HG03439 (cell line): ENCODE results near the gene SPATS2.
"Not testable (repeated sequence)": the region's sequence is repeated elsewhere in the genome, so short reads cannot be mapped to it uniquely, and the experiment has no call there.

Experiments used
- ATAC-seq: cut with Tn5 transposase; IDR thresholded peaks from one replicate; pipeline ENCODE4 v1.9.1; 2021; ENCODE audit warnings: mild to moderate bottlenecking, moderate library complexity; ENCODE audit not compliant: unreplicated experiment

Gene SPATS2

DNA sequence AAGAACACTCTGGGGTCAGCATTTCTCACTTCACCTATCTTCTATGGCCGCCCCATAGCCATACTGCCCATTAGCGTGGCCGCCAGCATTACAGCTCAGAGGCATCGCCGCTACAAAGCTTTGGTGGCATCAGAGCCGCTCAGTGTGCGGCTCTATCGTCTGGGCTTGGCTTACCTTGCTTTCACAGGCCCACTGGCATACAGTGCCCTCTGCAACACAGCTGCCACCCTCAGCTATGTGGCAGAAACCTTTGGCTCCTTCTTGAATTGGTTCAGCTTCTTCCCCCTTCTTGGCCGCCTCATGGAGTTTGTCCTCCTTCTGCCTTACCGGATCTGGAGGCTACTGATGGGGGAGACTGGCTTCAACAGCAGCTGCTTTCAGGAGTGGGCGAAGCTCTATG lies 18.0 kb upstream of the SPATS2 start:
- ATAC-seq: no peak

DNA sequence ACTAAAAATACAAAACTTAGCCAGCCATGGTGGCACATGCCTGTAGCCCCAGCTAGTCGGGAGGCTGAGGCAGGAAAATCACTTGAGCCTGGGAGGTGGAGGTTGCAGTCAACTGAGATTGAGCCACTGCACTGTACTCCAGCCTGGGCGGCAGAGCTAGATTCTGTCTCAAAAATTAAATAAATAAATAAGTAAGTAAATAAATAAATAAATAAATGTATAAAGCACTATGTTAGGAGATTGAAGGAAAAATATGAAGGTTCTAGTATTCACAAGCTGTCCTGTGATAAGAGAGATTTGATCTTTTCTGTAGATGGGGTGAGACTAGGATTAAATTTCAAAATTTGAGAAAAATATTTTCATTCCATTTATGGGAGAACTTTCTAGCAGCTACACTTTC lies 14.9 kb upstream of the SPATS2 start:
- no peak for ATAC-seq

DNA sequence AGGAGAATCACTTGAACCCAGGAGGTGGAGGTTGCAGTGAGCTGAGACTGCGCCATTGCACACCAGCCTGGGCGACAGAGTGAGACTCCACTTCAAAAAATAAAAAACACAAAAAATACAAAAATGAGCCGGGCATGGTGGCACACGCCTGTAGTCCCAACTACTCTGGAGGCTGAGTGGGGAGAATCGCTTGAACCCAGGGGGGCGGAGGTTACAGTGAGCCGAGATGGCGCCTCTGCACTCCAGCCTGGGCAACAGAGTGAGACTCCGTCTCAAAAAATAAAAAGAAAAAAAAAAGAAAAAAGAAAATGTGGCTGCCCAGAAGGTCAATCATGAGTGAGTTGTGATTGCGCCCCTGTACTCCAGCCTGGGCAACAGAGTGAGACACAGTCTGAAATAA lies 11.3 kb upstream of the SPATS2 start:
- ATAC-seq: no peak

DNA sequence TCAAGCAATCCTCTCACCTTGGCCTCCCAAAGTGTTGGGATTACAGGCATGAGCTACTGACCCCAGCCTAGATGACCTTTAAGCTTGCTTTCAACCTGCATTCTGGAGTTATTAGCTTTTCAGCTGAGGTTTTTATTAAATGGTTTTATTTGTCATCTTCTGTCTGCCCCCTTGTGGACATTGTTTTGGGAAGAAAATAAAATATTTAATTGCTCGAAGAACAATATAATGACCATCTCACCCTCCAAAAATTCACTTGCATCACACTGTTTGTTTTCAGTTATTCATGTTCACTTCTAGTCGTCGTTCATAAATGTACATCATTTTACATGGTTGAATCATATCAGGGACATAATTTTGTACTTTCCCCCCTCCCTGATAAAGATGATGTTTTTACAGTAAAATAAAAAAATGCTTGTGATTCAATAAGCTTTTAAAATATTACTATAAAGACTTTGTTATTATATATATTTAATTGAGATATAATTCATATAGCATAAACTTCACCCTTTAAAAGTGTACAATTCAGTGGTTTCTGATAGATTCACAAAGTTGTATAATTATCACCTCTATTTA lies 10.1 kb upstream of the SPATS2 start:
- ATAC-seq: no peak

DNA sequence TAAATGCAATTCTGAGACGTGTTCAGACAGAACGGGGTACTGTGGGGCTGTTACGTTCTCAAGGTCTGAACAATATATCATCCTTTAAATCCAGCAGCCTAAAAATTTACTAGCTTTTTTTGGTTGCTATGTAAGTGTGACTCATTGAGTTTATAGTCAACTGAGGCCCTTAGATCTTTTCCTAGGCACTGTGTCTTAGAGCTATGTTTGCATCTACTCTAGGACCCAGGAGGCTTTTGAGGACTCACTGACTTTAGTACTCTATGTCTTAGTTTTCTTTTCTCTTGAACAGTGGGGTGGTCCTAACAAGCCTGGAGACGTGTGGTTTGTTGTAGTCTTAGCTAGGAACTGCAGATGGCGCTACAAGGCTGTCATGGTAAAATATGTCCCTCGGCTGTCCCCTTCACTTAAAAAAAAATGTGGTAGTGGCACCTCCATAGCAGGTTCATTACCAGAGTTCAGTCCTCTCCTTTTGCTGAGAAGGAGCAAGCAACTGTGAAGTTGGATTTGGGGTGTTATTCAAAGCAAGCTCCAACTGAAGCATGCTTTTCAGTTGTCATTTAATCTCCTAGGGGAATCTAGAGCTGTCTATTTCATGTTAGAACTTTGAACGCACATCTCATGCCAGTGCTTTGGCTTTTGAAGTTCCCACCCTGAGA lies 8.7 kb upstream of the SPATS2 start:
- ATAC-seq: peak; percentile 62

DNA sequence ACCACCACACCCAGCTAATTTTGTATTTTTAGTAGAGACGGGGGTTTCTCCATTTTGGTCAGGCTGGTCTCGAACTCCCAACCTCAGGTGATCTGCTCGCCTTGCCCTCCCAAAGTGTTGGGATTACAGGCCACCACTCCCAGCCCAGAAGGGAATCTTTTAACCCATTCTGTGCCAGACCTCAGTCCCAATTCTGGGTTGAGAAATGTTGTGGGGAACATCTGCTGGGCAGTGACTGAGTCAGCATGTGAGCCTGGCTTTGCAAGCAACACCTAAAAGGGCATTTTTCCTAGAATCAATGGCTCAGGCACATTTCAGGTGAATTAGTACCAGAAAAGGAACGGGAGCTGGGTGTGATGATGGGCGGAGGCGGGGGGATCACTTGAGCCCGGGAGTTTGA lies 7.6 kb upstream of the SPATS2 start:
- ATAC-seq: no peak

DNA sequence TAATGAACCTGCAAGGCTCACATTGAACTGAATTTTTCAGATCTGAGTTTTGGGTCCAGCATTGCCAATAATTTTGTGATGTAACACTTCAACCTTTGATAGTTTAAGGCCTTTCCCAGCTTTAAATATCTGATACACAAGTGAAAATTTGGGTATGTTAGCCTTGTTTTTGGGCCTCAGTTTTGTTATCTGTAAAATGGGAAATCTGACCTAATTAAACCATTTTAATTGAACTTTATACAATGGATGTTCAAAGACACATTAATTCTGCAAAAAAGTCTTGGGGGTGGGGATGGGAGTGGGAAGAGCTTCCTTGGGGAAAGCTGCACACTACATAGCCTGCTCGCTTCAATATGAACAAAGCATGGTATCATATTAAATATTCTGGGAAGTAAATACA lies 5.2 kb upstream of the SPATS2 start:
- ATAC-seq: no peak

DNA sequence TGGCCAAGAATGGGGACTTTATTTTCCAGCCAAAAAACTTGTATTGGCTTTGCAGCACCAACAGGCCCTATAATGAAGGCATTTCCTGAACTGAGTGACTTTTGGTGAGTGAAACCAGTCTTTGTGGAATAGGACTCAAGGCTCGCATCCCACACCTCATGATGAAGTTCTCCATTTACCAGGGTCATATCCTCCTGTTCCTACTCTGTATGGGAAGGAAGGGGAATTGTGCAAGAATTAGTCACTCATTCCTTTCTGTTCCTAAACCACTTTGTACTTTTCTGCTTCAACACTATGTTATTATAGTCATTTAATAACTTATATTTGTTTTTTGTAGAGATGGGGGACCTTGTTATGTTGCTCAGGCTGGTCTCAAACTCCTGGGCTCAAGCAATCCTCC lies 2.3 kb upstream of the SPATS2 start:
- ATAC-seq: no peak

DNA sequence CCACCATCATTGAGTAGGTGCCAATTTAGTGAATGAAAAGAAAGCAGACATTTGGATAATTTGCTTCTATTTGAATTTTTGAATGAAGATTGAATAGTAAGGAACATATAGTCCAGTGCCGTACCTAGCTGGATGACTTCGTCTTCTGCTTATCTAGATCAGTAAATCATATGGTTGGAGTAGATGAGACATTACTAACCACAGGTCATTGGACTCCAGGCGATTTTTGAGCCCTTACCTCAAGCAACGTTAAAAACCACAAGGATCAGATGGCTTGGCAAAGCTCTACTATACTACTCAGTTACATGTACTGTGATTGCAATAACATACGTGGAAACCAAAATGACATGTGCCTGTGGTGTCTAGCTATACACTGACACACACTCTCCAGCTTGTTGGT lies 1.7 kb upstream of the SPATS2 start:
- no peak for ATAC-seq

DNA sequence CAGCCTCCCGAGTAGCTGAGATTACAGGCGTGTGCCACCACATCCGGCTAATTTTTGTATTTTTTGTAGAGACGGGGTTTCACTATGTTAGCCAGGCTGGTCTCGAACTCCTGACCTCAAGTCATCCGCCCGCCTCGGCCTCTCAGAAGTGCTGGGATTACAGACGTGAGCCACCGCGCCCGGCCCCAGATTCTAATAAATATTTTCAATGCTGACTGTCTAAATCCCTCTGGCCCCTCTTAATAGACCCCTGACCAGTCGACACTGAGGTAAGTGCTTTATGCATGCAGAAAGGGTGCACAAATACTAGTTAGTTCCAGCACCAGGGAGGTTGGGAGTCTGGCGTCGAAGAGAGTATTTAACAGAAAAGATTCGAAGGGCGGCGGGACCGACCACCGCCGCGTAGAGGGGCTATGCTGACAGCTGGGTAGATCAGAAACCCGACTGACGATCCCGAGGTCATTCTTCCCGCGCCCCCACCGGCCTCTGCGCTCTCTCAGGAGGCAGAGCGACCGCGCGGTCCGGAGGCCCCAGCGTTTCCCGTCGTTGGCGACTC lies 1.1 kb upstream of the SPATS2 start:
- ATAC-seq: peak; percentile 12

DNA sequence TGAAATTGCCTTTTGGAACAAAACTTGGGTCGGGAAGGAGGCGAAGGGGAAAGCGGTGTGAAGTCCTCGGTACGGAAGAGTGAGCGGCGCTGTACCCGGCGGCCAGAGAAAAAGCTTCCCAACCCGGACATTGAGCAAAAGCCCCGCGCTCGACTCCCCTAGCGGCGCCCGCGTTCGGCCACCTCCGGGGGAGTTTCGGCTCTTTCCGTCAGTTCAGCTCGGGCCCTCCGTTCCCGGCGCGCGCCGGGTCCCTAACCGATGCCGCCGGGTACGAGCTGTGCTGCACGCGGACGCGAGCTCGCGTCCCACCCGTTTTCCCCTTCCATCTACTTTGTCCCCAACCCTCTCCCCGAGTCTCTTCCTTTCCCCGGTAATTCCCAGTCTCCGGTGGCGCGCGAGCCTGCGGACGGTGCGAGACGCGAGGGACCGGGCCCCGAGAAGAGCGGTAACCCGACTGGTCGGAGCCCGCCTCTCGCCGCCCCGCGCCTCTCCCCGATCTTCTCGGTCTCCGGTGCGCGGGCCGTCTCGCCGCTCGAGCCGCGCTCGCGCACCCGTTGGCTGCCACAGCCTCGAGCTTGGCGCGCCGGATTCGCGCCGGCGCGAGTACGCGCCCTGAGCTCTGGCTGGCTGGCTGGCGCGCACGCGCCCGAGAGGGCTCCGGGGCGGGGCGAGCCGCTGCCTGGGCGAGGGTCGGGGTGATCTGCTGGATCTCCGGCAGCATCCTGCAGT lies 446 bp upstream of the SPATS2 start:
- ATAC-seq: peak; percentile 69

DNA sequence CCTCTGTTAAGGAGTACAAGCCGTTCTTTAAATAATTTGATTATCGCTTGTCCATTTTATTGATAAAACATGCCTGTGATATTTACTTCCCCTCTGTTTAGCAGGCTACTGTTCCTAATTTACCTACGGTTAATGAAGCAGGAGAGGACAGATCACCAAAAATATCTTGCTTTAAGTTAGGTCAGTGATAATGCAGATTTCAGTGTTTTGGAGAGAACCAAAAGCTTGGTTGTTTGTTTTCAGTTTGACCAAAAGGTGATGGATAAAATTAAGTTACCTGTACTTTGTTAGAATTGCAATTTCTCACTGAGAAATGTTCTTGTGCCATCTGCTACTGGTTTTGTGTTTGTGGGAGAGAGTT lies 958 bp downstream of the SPATS2 start:
- no peak for ATAC-seq

DNA sequence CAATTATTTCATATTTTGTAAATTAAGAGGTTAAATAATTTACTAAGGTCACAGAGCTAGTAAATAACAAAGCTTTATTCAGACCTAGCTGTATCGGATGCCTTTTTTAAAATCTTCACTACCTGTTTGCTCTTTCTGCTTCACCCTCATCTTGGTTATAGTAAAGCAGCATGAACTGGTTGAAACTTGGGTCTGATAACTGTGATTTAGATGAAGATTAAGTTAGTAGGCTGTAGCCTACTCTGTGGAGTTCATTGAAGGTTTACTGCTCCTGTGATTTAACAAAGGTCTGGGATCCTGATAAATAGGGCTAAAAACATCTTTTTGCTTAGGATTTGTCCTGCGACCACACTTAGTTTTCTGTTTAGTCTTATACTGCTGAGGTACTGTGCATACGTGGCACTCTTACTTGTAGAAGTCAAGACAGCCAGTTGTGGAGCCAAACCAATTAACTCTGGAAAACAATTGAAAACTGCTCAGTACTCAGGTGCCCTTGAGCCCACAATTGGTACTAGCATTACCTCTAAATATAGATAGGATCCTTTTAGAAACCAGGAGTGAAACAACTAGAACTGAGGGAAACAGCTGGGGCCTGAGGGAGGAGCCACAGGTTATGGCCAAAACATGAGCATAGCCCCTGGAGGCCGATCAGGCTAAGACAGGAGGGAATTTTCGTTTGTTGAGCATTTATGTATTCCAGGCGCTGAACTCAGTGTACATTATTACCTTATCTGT lies 2.3 kb downstream of the SPATS2 start:
- peak; percentile 27 for ATAC-seq

DNA sequence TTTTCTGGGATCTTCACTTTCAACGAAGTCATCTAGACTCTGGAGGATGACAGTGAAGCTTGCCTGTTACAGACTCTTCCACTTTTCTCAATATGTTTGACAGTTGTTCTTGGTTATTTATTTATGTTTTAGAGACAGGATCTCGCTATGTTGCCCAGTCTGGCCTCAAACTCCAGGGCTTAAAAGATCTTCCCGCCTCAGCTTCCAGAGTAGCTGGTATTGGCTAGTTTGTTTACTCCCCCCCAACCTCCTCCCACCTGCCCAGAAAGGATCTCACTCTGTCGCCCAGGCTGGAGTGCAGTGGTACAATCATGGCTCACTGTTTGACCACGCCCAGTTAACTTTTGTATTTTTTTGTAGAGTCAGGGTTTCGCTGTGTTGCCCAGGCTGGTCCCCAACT lies 3.3 kb downstream of the SPATS2 start:
- no peak for ATAC-seq

DNA sequence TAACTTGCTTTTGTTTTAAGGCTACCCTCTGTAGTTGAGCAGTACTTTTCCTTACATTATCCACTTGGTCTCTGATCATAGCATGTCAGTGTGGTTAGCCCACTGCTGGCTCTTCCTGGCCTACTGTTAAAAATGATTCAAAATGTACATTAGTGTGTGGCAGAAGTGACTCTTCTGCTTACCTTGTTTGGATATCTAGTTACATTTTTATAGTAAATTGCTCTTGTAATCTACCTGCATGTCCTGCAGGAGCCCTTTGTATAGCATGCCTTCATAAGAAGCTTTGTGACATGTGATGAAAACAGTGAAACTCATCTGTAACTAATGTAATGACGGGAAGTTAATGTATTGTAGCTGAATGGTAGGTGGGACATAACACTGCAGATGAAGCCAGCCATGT lies 8.1 kb downstream of the SPATS2 start:
- ATAC-seq: no peak

DNA sequence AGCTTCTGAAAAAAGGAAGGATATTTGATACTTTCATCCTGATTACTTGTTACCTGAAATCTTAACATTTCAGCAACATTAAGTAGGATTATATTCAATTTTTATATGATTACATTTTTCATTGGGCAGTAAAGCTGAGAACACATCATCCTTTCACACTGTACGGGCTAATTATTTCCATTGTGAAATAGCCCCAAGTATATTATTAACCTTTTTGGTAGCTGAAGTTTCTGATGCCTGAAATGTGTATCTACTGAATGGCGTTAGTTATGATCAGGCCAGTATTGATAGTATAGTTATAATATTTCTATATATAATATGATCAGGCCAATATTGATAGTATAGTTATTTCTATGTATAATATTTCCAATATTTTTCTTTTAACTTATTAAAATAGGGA lies 10.1 kb downstream of the SPATS2 start:
- ATAC-seq: no peak

DNA sequence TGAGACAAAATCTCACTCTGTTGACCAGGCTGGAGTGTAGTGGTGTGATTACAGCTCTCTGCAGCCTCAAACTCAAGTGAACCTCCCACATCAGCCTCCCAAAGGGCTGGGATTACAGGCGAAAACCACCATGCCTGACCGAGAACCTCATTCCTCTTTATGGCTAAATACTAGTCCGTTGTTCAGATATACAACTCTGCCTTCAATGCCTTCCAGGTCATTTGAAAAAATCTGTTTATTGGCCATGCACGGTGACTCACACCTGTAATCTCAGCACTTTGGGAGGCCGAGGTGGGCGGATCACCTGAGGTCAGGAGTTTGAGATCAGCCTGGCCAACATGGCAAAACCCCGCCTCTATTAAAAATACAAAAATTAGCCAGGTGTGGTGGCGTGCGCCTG lies 12.9 kb downstream of the SPATS2 start:
- not testable (repeated sequence) for ATAC-seq

DNA sequence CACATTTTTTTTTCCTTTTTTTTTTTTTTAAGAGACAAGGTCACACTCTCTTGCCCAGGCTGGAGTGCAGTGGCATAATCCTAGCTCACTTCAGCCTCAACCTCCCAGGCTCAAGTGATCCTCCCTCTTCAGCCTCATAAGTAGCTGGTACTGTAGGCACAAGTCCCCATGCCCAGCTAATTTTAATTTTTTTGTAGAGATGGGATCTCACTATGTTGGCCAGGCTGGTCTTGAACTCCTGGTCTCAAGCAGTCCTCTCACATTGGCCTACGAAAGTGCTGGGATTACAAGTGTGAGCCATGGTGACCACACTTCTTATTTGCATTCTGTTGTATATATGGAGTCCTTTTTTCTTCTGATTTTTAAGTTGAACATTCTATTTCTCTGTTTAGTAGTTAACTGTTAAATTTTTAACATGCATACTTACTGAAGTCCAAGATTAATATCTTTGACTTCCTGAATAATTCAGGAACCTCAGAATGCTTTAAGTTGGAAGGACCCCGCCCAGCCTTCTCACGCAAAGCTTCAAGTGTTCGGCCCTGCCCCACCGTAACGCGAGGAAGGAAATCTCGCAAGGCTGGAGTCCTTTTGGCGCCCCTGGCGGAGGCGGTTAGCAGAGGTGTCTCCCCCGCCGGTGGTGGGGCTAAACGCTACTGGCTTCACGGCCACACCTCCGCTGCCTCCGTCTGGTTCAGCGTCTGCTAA lies 21.6 kb downstream of the SPATS2 start:
- no peak for ATAC-seq

DNA sequence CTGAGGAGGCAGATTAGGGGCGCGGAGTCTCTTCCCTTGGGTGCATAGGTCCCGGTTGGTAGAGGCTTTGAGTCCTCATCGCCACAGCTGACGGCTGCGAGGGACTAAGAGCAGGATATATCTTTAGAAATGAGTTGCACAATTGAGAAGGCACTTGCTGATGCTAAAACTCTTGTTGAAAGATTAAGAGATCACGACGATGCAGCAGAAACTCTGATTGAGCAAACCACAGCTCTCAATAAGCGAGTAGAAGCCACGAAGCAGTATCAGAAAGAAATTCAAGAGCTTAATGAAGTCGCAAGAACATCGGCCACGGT lies 22.1 kb downstream of the SPATS2 start:
- no peak for ATAC-seq

DNA sequence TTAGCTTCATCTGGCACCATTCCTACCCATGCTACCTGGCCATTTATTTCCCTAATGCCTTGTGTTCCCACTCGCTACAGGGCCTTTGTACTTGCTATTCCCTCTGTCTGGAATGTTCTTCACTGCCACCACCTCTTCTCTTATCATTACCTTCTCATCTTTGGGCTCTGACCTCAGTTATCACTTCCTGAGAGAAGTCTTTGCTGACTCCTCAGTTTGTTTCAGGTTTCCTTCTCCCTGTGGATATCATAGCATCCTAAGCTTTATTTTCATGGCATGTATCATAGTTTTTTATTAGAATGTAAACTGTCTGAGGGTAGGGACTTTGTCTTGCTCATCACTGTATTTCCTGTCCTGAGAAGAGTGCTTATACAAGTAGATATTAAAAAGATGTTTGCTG lies 29.7 kb downstream of the SPATS2 start:
- ATAC-seq: no peak

DNA sequence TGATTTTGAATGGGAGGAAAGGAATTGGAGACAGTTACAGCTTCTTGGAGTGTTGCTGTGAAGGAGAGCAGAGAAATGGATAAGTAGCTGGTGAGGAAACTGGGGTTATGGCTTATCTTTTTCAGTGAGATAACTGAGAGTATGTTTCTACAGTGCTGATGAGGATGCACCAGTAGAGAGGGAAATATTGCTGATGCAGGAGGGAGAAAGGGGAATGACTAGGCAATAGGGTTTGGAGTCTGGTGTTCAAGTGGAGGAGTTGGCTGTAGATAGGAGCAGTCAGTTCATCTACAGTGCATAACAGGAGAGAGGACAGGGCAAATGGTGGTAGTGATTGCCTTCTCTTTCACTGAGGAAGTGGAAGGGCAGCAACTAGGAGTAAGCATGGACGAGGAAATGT lies 33.0 kb downstream of the SPATS2 start:
- ATAC-seq: no peak
